ENCODE measurements around the gene SELENOO. TPM values are rescaled to one million over a fixed set of nuclear protein-coding genes. Genes with fewer than 3 reads are reported as not detected.

SELENOO gene
- total RNA-seq, 1 experiment from 2014 or later = 27.8 TPM

DNA sequence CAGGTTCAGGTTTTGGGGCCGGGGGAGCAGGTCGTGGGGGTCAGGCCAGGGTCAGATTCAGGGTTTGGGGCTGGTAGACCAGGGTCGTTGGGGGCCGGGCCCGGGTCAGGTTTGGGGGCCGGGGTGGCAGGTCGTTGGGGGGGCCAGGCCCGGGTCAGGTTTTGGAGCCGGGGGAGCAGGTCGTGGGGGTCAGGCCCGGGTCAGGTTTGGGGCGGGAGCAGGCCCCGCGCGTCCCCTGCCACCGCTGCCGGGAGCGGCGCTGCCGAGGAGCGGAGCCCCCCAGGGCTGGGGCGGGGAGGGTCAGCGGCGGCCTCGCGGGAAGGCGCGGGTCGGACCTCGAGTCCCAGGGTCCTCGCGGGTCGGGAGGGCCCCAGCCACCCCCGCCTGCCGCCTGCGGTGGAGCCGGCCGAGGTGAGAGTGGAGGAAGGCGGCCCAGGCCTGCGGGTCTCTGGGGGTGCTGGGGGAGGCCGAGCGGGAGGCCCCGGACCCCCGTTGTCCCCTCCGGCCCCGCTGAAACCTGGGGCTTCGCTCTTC is 14.6 kb upstream of the SELENOO start:
- H3K4me3 ChIP-seq (ENCODE audit: insufficient read depth, low read depth, low read length) = peak overlapping the region; percentile 61
- peaks cover 3% of the 10 kb centered on the region; the same call in 1 of the 2 replicates for H3K36me3 ChIP-seq (replicated peaks; ENCODE audit: control insufficient read depth, insufficient read depth, low read length)
- H3K27me3 ChIP-seq (ENCODE audit: control insufficient read depth, insufficient read depth, low read length) = peaks cover 9% of the 10 kb centered on the region
- peak; percentile 84 for DNase-seq

DNA sequence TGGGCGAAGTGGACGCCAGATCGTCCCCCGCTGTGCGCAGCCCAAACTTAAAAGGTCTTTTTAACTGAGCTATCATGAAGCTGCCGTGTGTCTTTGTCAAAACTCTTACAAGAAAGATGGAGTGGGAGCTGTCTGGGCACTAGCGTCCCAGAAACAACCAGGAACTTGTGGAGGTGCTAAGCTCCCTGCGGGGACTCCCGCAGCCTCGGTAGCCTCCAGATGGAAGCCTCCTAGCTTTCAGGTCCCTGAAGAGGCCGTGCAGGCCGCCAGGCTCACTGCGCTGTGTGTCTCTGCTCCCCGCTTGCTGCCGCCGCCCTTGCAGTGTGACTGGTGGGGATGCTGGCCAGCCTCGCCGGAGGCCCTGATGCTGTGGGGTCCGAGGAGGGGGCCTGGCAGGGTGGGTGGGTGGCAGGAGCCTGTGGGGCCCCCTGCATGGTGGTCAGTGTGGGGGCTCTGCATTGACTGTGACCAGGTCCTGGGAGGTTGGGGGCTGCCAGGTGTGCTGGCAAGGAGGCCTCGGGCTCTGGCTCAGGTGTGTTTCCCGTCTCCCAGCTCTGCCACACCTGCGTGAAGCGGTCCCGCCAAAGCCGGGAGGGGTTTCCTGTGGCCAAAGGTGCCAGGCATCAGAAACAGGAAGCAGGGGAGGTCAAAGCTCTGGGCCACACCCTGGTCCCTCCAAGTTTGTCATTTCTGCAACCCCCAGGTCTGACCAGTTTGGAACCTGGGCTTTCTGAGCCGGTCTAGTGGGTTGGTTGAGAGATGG is 13.9 kb upstream of the SELENOO start:
- Histone ChIP-seq H3K36me3 (replicated peaks; ENCODE audit: control insufficient read depth, insufficient read depth, low read length) (peaks cover 3% of the 10 kb centered on the region; the same call in 1 of the 2 replicates), H3K27me3 (ENCODE audit: control insufficient read depth, insufficient read depth, low read length) (peaks cover 9% of the 10 kb centered on the region), H3K4me3 (ENCODE audit: insufficient read depth, low read depth, low read length) (peak overlapping the region; percentile 61)
- peak; percentile 80 for DNase-seq

DNA sequence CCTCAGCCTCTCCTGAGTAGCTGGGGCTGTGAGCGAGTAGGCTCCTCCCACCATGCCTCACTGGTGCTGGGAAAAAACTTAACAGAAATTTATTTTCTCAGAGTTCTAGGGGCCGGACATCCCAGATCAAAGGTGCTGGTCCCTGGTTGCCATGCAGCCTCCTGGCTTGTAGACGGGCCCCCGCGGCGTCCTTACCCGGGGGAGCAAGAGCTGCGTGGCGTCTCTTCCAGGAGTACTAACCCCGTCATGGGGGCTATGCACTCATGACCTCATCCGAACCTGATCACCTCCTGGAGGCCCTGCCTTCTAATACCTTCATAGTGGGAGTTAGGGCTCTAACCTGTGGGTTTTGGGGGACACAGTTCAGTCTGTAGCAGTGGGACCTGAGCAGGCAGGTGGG is 12.5 kb upstream of the SELENOO start:
- Histone ChIP-seq H3K36me3 (replicated peaks; ENCODE audit: control insufficient read depth, insufficient read depth, low read length) (peaks cover 3% of the 10 kb centered on the region), H3K27me3 (ENCODE audit: control insufficient read depth, insufficient read depth, low read length) (peaks cover 9% of the 10 kb centered on the region), H3K4me3 (ENCODE audit: insufficient read depth, low read depth, low read length) (no peak overlapping the region)
- no peak for DNase-seq

GRCh38 chr22:50189184-50189848 is 11.5 kb upstream of the SELENOO start:
- H3K27me3 ChIP-seq (ENCODE audit: control insufficient read depth, insufficient read depth, low read length) = peaks cover 9% of the 10 kb centered on the region
- DNase-seq = no peak

DNA sequence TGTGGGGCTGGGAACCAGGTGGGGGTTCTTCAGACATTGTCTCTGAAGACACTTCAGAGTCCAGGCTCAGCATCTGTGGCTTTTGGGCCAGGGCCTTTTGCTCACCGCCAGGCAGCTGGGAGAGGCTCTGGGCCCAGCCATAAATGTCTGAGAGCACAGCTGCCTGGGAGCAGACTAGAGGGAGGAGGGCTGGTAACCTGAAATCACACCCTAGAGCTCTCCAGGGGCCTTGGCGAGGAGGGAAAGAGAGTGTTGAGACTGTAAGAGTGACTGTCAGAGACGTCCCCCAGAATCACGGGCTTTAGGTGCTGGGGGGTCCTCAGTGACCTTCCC is 11.0 kb upstream of the SELENOO start:
- H3K36me3 ChIP-seq (replicated peaks; ENCODE audit: control insufficient read depth, insufficient read depth, low read length) = peaks cover 3% of the 10 kb centered on the region
- H3K4me3 ChIP-seq (ENCODE audit: insufficient read depth, low read depth, low read length) = no peak overlapping the region
- DNase-seq = no peak
- H3K27me3 ChIP-seq (ENCODE audit: control insufficient read depth, insufficient read depth, low read length) = peaks cover 5% of the 10 kb centered on the region

More at GRCh38 chr22:50189184-50189848, 11.5 kb upstream of the SELENOO start:
- Histone ChIP-seq H3K4me3 (ENCODE audit: insufficient read depth, low read depth, low read length) (no peak overlapping the region), H3K36me3 (replicated peaks; ENCODE audit: control insufficient read depth, insufficient read depth, low read length) (peaks cover 3% of the 10 kb centered on the region)

DNA sequence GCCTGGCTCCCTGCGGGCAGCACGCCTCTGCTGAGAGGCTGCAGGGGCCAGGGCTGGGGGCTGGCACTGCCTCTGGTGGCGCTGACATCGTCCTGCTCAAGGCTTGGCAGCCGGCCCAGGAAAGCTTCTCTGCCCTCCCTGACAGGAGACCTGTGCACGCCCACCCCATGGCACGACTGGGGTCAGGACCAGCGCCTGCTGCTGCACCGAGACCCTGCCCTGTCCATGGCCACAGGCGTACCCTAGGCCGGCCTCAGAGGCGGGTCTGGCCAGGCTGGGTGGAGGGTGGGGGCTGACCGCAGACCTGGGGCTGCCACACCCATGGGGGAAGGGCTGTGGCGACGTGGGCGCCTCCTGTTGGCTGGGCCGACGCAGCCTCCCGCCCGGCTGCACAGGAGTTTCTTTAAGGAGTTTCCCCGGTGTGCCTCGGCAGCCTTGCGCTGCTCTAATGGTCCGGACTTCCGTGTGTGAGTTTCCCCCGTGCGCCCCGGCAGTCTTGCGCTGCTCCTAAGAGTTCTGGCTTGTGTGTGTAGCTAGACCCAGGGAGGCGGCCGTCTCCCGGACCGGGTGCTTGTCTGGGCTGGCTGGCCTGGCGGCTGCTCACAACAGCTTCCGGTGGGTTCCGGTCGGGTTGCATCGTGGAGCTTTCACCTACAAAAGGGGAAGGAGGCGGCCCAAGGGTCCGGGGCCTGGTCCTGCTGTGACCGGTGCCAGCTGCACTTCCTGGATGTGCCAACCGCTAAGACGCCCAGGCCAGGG is 10.4 kb upstream of the SELENOO start:
- H3K4me3 ChIP-seq (ENCODE audit: insufficient read depth, low read depth, low read length) = no peak overlapping the region; the same call in 1 of the 2 replicates
- DNase-seq = peak; percentile 94
- H3K27me3 ChIP-seq (ENCODE audit: control insufficient read depth, insufficient read depth, low read length) = peaks cover under 1% of the 10 kb centered on the region; the same call in 1 of the 2 replicates
- H3K36me3 ChIP-seq (replicated peaks; ENCODE audit: control insufficient read depth, insufficient read depth, low read length) = peaks cover 6% of the 10 kb centered on the region

DNA sequence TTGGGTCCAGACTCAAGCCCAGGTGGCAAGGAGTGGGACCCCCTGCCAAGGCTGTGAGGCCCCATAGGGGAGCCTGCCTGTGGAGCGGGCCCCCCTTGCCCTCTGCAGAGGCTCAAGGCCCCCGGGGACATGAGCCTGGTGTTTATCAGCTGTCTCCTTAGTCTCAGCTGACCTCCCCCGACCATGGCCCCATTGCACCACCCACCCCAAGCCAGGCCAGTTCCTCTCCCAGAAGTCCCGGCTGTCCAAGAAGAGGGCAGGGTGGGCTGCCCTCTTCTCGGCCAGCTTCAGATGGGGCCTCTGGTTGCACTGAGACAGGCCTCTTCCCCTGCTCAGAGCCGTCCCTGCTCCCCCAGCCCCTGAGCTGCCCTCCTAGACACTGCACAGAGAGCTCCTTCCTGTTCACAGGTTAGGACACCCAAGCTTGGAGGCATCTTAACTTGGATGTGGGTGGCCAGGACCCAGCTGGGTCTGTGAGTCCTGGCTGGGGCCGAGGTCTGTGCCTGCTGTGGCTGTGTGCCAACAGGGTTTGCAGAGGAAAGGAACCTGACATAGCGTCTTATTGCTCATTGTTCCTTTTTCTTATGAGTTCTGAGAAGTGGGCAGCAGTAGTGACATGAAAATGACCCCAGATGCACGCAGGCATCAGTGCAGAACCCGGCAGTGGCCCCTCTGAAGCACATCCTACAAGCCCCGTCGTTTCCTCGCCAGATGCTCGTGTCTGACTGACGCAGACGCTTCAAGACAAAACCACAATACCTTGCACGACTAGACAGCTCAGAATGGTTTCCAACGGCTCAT is 9.7 kb upstream of the SELENOO start:
- DNase-seq = no peak
- Histone ChIP-seq H3K27me3 (ENCODE audit: control insufficient read depth, insufficient read depth, low read length) (no peaks in the 10 kb centered on the region), H3K4me3 (ENCODE audit: insufficient read depth, low read depth, low read length) (no peak overlapping the region), H3K36me3 (replicated peaks; ENCODE audit: control insufficient read depth, insufficient read depth, low read length) (peaks cover 6% of the 10 kb centered on the region)

DNA sequence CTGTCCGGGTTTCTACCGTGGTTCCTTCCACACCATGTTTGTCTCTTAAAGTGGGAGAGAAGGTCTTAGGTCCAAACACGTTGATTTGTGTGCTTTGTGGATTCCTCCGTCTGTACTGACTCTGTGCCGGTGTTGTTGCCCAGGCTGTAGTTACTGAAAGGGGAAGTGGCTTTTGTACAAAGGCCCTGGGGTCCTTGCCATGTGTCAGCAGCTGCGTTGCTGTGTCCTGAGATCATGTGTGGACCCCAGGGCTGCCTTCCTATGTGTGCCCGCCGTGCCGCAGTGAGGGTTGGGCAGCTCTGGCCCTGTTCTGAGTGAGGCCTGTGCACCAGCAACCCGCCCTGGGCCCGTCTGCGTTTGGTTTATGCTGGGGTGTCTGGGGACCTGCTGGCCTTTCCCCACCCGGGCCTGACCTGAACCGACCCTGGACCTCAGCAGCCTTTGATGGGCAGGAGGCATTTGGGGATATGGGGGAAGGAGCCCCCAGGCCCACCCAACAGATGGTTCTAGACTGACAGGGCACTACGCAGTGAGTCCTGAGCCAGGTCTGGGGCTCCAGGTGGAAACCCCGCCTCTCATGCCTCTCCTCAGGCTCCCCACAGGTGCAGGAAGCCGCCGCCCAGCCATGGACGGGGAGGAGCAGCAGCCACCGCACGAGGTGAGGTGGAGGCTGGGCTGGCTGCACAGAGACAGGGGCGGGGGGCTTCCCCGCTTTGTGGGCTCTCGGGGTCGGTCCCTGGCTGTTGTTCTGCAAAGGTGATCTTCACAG is 8.2 kb upstream of the SELENOO start:
- peaks cover 8% of the 10 kb centered on the region for H3K36me3 ChIP-seq (replicated peaks; ENCODE audit: control insufficient read depth, insufficient read depth, low read length)
- H3K27me3 ChIP-seq (ENCODE audit: control insufficient read depth, insufficient read depth, low read length) = no peaks in the 10 kb centered on the region
- no peak overlapping the region for H3K4me3 ChIP-seq (ENCODE audit: insufficient read depth, low read depth, low read length)
- no peak for DNase-seq

DNA sequence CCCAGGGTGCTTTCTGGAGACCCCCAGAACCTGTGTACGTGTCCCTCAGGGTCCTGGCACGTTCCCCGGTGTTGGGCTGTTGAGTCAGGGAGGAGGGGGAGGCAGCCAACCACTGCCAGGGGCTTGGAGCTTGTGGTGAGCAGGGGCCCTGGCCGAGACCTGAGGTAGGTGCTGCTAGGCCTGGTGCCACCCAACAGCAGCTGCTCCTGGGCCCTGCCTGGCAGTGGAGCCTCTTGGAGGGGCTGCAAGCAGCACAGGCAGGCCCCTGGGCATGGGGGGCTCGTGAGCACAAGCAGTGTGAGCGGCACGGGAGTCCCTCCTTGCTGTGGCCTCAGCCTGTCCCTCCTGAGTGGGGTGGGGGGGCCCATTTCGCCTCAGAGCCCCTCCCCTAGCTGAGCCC is 7.2 kb upstream of the SELENOO start:
- Histone ChIP-seq H3K4me3 (ENCODE audit: insufficient read depth, low read depth, low read length) (no peak overlapping the region), H3K36me3 (replicated peaks; ENCODE audit: control insufficient read depth, insufficient read depth, low read length) (peaks cover 6% of the 10 kb centered on the region), H3K27me3 (ENCODE audit: control insufficient read depth, insufficient read depth, low read length) (no peaks in the 10 kb centered on the region)
- no peak for DNase-seq

DNA sequence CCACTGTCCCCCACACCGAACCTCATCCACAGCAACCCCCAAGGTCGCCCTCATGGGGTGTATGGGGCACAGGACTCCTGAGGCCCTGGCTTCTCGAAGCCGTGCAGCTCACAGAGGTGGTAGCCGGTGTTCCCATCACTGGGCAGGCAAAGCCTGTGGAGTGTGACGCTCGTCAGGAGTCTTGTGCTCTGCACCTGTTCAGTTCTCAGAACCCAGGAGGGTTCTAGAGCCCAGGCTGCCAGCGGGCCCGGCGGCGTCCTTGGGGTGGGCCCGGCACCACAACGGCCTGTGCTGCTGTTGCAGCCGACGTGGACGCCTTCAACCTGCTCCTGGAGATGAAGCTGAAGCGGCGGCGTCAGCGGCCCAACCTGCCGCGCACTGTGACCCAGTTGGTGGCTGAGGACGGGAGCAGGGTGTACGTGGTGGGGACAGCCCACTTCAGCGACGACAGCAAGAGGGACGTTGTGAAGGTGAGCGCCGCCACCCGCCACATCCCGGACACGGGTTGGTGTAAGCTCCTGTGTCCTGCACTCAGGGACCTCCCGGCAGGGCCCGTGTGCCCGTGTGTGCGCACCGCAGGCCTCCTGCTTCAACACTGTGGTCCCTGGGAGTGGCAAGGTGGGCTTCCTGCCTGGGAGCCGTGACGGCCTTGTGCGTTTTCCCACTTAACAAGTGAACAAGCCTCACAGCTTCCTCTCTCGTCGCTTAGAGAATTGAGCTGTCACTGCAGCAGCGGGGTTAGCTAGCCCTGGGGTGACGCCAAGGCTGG is 6.6 kb upstream of the SELENOO start:
- H3K36me3 ChIP-seq (replicated peaks; ENCODE audit: control insufficient read depth, insufficient read depth, low read length) = peaks cover 6% of the 10 kb centered on the region
- H3K27me3 ChIP-seq (ENCODE audit: control insufficient read depth, insufficient read depth, low read length) = no peaks in the 10 kb centered on the region
- DNase-seq = no peak
- H3K4me3 ChIP-seq (ENCODE audit: insufficient read depth, low read depth, low read length) = no peak overlapping the region

GRCh38 chr22:50196256-50196655 is 4.6 kb upstream of the SELENOO start:
- Histone ChIP-seq H3K27me3 (ENCODE audit: control insufficient read depth, insufficient read depth, low read length) (no peaks in the 10 kb centered on the region), H3K36me3 (replicated peaks; ENCODE audit: control insufficient read depth, insufficient read depth, low read length) (peaks cover 6% of the 10 kb centered on the region), H3K4me3 (ENCODE audit: insufficient read depth, low read depth, low read length) (no peak overlapping the region)
- no peak for DNase-seq

- Histone ChIP-seq H3K4me3 (ENCODE audit: insufficient read depth, low read depth, low read length) (no peak overlapping the region), H3K36me3 (replicated peaks; ENCODE audit: control insufficient read depth, insufficient read depth, low read length) (peaks cover 6% of the 10 kb centered on the region), H3K27me3 (ENCODE audit: control insufficient read depth, insufficient read depth, low read length) (0 out of 2 replicates have a peak, but pooled peaks cover 2% of the 10 kb centered on the region)
- DNase-seq = no peak
Observed at GRCh38 chr22:50197000-50197800, 3.6 kb upstream of the SELENOO start.

Measured in H7 (cell line).